ENCODE measurements around the gene PHOX2B.

The PHOX2B gene

GRCh38 chr4:41748571-41749475 lies at the start of gene PHOX2B:
TSS of gene PHOX2B (minus strand) at chr4:41748725. CDS start at chr4:41748610, 115 bp downstream.
- no peak for DNase-seq (ENCODE audit: low read depth)

- no peak for DNase-seq (ENCODE audit: low read depth)
Measured at GRCh38 chr4:41797260-41797659, 48.7 kb upstream of the PHOX2B start.

- DNase-seq (ENCODE audit: low read depth) = no peak
Measured at GRCh38 chr4:41796545-41797210, 48.2 kb upstream of the PHOX2B start.

- DNase-seq (ENCODE audit: low read depth) = no peak
Measured at GRCh38 chr4:41795796-41796385, 47.4 kb upstream of the PHOX2B start.

GRCh38 chr4:41792166-41792565 lies 43.6 kb upstream of the PHOX2B start:
- DNase-seq (ENCODE audit: low read depth) = no peak

GRCh38 chr4:41791557-41791956 lies 43.0 kb upstream of the PHOX2B start:
- DNase-seq (ENCODE audit: low read depth) = no peak

GRCh38 chr4:41787931-41788330 lies 39.4 kb upstream of the PHOX2B start:
- DNase-seq (ENCODE audit: low read depth) = no peak

- DNase-seq (ENCODE audit: low read depth) = no peak
Measured at GRCh38 chr4:41785665-41786064, 37.1 kb upstream of the PHOX2B start.

GRCh38 chr4:41784191-41784979 lies 35.9 kb upstream of the PHOX2B start:
- no peak for DNase-seq (ENCODE audit: low read depth)

GRCh38 chr4:41776466-41776865 lies 27.9 kb upstream of the PHOX2B start:
- no peak for DNase-seq (ENCODE audit: low read depth)

GRCh38 chr4:41763729-41764128 lies 15.2 kb upstream of the PHOX2B start:
- no peak for DNase-seq (ENCODE audit: low read depth)

- DNase-seq (ENCODE audit: low read depth) = no peak
Measured at GRCh38 chr4:41758884-41759283, 10.4 kb upstream of the PHOX2B start.

- no peak for DNase-seq (ENCODE audit: low read depth)
Measured at GRCh38 chr4:41757521-41758156, 9.1 kb upstream of the PHOX2B start.

GRCh38 chr4:41753942-41754341 lies 5.4 kb upstream of the PHOX2B start:
- DNase-seq (ENCODE audit: low read depth) = no peak

GRCh38 chr4:41752081-41752836 lies 3.7 kb upstream of the PHOX2B start:
- DNase-seq (ENCODE audit: low read depth) = no peak

- DNase-seq (ENCODE audit: low read depth) = no peak
Measured at GRCh38 chr4:41751449-41752061, 3.0 kb upstream of the PHOX2B start.

- no peak for DNase-seq (ENCODE audit: low read depth)
Measured at GRCh38 chr4:41750626-41751448, 2.3 kb upstream of the PHOX2B start.

- no peak for DNase-seq (ENCODE audit: low read depth)
Measured at GRCh38 chr4:41750121-41750625, 1.6 kb upstream of the PHOX2B start.

- no peak for DNase-seq (ENCODE audit: low read depth)
Measured at GRCh38 chr4:41749631-41750039, 1.1 kb upstream of the PHOX2B start.

Data from HS-5 (cell line).